HS-27A (cell line): ENCODE results near the gene SNX8.
A peak's percentile ranks its signal among the peaks of the same experiment; 100 is the strongest.
"Not testable (repeated sequence)": the region's sequence is repeated elsewhere in the genome, so short reads cannot be mapped to it uniquely, and the experiment has no call there.

ENCODE experiments used
- DNase-seq: peaks from one replicate; pipeline ENCODE4 v3.0.0-alpha.2; 2012; ENCODE audit warnings: low read depth, missing footprints

The SNX8 gene, protein sequence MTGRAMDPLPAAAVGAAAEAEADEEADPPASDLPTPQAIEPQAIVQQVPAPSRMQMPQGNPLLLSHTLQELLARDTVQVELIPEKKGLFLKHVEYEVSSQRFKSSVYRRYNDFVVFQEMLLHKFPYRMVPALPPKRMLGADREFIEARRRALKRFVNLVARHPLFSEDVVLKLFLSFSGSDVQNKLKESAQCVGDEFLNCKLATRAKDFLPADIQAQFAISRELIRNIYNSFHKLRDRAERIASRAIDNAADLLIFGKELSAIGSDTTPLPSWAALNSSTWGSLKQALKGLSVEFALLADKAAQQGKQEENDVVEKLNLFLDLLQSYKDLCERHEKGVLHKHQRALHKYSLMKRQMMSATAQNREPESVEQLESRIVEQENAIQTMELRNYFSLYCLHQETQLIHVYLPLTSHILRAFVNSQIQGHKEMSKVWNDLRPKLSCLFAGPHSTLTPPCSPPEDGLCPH

DNA sequence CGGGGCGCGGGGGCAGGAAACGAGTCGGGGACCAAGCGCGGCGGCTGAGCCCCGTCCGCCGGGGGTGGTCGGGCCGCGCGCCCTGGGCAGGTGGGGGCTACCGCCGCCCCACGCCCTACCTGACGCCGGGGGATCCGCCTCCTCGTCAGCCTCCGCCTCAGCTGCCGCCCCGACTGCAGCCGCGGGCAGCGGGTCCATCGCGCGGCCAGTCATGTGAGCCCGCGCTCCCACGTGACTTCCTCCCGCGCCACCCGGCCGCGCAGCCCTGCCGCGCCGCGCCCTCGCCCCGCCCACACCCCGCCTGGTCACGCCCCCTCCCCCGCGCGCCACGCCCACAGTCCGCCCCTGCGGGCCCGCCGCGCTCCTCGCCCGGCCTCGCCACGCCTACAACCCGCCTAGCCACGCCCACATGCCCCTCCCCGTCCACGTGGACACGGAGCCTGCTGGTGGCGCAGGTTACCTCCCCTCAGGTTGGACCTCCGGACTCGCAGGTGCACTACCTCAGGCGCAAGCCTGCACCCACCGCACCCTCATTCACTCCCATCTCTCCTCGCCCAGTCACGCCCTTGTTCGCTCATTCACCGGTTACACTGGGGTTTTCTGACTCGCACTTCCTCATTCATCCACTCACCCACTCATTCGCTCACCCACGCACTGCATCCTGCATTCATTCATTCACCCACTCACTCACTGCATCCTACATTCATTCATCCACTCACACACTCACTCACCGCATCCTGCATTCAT, at the start of gene SNX8:
TSS of gene SNX8 (minus strand) at position 233 of the 747 bp plus-strand sequence. CDS start at position 213, 20 bp downstream.
- peak; percentile 41 for DNase-seq

DNA sequence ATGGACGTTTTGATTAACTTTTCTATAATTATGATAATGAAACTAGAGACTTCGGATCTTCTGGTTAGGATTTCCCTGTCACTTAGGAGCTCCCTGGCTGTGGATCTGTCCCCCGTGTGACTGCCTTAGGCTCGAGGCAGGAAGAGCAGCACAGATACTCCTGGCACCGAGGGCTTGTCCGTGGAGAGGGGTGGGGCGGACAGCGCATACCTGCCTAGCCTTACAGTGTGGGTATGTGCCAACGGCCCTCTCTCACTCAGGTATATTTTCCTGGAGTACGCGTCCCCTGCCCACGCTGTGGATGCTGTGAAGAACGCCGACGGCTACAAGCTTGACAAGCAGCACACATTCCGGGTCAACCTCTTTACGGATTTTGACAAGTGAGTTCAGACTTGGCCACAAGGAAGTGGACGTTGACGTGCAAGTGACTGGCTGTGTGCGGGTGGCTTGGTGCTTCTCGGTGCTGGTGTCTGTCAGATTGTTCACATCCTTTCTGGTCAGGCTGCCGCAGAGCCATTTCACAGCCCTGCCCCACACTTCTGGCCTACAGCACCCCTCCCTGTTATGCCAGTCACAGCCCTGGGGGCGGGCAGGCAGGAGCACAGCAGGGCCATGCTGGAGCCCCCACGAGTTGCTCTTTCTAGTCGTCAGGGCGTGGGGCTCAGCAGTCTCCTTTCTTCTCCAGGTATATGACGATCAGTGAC, 48.3 kb upstream of the SNX8 start:
- no peak for DNase-seq

DNA sequence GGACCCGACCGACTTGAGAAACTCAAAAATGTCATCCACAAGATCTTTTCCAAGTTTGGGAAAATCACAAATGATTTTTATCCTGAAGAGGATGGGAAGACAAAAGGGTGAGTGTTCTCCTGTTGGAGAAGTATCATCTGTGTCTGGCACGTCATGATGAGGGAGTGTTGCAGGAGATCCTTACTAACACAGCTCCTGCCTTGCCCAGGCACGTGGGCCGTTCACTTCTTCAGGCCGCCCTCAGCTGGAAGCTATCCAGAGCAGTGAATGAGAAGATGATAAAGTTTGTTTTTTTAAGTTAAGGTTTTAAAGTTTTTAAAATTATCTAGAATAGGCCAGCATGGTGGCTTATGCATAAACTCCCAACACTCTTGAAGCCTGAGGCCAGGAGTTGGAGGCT, 46.6 kb upstream of the SNX8 start:
- DNase-seq: no peak

DNA sequence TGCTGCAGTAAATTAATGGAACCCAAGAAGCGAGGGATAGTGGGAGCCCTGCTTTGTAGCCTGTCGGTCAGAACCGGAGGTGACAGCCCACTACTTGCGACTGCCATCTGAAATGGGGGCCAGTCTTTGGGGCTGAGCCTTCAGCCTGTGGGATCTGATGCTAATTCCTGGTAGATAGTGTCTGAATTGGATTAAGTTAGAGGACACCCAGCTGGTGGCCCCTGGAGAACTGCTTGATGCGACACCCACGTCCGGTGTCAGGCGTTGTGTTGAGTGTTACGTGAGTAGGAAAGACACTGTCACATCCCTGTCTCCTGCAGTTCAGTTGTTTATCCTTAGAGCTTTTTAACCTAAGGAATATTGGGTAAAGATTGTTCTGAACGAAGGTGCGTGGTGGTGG, 45.4 kb upstream of the SNX8 start:
- DNase-seq: no peak

- DNase-seq: no peak
Observed at GRCh38 chr7:2358968-2359527, 44.8 kb upstream of the SNX8 start.

DNA sequence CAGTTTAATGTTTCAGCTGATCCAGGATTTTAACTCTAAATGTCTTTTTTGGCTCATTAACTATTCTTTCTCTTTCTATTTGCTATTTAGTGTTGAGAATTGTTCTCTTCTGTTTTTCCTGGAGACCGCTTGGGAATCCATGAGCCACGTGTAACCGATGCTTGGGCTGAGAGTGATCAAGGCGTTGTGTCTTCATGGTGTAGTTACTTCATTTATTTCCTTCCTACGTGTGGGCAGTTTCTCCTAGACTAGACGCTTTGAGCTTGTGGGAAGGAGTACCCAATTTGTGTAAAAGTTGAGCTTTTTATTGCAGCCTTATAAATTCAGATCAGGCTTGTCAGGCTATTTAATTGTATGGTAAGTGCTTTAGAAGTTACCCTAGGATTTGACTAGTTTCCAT, 43.3 kb upstream of the SNX8 start:
- DNase-seq: no peak

DNA sequence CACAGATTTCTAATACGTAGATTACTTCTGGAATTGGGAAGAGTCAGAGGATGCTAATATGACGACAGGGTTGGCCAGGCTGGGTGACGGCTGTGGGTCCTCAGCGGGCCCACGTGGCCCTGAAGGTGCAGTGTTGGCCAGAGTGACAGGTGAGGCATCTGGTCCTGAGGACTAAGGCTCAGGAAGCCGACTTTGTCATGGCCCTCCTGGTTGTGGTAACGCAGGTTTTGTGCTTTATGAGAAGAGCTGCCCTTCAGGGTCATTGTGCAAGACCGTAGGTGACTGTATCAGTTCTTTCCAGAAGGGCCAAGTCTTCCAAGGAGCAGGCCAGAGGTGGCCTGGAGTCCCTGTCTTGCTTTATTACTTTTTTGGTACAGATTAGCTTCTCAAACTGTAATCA, 42.9 kb upstream of the SNX8 start:
- DNase-seq: no peak

DNA sequence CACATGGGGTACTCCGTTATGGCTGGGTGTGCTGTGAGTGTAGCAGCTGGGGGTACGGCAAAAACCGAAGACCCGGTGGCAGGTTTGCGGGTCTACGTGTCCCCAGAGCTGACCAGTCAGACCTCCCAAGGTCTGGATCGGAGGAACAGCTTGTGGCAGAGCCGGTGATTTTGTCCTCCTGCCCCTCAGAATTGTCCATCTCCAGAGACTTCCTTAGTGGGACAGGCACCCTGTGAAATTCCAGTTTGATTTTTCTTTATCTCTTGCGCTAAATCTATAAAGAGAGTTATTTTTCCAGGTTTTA, 41.4 kb upstream of the SNX8 start:
- DNase-seq: no peak

GRCh38 chr7:2354939-2355704, 40.9 kb upstream of the SNX8 start:
- DNase-seq: no peak

GRCh38 chr7:2354186-2354938, 40.1 kb upstream of the SNX8 start, which contains the start of gene EIF3B:
Gene EIF3B, plus strand, starts transcription at chr7:2354827. Its CDS starts 95 bp downstream, at chr7:2354922.
- DNase-seq: peak; percentile 88

DNA sequence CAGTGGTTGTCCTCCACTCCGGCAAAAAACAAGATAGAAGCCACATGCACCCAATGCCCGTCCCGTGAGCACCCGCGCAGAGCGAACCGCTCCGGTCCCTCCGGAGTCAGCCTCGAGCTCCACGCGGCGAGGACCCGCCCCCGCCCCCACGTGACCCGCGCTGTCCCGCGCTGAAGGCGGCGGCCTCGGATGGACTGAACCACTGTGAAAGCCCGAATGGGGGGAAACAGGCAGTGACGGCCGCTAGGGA, 39.6 kb upstream of the SNX8 start:
- DNase-seq: no peak

- no peak for DNase-seq
Observed at GRCh38 chr7:2353113-2353935, 39.1 kb upstream of the SNX8 start.

DNA sequence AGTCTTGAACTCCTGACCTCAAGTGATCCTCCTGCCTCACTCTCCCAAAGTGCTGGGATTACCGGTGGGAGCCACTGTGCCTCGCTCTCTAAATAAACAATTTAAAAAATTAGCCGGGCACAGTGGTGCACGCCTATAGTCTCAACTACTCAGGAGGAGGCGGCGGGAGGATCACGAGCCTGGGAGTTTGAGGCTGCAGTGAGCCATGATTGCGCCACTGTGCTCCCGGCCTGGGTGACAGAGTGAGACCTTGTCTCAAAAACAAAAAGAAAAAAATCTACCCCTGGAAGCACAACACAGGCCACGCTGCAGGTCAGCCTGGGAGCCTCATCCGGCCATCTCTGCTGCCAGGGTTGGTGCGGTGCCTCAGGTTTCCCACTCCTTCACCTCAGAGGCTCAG, 36.6 kb upstream of the SNX8 start:
- no peak for DNase-seq

- no peak for DNase-seq
Observed at GRCh38 chr7:2350055-2350454, 35.8 kb upstream of the SNX8 start.

DNA sequence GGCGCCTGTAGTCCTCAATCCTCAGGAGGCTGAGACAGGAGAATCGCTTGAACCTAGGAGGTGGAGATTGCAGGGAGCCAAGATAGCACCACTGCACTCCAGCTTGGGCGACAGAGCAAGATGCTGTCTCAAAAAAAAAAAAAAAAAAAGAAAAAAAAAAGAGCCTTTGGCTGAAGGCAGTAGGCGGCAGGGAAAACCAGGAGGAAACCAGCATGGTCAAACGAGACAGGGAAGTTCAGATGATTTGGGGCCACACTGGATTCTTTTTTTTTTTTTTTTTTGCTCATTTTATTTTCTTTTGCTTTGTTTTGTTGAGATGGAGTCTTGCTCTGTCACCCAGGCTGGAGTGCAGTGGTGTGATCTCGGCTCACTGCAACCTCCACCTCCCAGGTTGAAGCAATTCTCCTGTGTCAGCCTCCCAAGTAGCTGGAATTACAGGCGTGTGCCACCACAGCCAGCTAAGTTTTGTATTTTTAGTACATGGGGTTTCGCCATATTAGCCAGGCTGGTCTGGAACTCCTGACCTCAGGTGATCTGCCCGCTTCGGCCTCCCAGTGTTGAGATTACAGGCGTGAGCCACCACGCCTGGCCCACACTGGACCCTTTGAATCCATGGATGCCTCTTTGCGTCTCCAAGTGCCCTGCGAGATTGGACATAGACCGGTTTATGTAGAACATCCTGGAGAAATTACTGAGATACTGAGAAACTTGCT, 33.3 kb upstream of the SNX8 start:
- DNase-seq: not testable (repeated sequence)

GRCh38 chr7:2336626-2337299, 22.5 kb upstream of the SNX8 start:
- DNase-seq: no peak

DNA sequence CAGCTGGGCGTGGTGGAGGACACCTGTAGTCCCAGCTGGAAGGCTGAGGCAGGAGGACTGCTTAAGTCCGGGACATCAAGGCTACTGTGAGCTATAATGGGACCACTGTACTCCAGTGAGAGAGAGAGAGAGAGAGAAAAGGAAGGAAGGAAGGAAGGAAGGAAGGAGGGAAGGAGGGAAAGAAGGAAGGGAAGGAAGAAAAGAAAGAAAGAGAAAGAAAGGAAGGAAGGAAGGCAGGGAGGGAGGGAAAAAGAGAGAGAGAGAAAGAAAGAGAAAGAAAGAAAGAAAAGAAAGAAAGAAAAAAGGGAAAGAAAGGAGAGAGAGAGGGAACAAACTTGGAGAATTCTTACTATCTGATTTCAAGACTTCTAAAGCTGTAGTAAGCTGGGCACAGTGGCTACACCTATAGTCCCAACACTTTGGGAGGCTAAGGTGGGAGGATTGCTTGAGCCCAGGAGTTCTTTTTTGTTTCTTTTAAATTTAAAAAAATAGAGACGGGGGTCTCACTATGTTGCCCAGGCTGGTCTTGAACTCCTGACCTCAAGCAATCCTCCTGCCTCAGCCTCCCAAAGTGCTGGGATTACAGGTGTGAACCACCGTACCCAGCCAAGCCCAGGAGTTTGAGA, 18.5 kb upstream of the SNX8 start:
- not testable (repeated sequence) for DNase-seq

DNA sequence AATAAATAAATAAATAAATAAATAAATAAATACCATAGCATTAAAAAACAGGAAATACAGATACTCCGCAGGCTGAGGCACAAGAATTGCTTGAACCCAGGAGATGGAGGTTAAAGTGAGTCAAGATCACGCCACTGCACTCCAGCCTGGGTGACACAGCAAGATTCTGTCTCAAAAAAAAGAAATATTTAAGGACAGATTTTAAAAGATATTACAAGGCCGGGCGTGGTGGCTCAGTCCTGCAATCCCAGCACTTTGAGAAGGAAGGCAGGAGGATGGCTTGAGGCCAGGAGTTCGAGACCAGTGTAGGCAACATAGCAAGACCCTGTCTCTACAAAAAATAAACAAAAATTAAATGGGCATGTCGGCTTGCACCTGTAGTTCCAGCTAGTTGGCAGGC, 17.5 kb upstream of the SNX8 start:
- DNase-seq: no peak

DNA sequence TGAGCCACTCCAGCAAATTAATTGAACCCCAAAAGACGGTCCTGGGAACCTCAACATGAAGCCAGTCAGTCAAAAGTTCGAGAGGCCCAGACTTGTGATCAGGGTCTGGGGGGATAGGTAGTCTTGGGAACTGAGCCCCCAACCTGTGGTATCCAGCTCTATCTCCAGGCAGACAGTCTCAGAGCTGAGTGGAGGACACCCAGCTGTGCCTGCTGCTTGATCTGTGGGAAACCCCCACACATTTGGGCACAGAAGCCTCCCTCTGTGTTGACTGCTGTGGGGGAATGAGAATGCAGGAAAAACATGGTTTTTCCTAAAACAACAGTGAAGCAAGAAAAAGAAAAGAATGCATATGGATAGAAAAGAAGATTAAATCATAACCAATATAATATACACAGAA, 16.3 kb upstream of the SNX8 start:
- no peak for DNase-seq
